H9 (cell line): Measurements from ENCODE around the gene AKR1C3. TPM values are rescaled to one million over a fixed set of nuclear protein-coding genes. Genes with fewer than 3 reads are reported as not detected.
"Not testable (repeated sequence)": the region's sequence is repeated elsewhere in the genome, so short reads cannot be mapped to it uniquely, and the experiment has no call there.

Source experiments
- DNase-seq: peaks from one replicate; pipeline ENCODE4 v3.0.0-alpha.2; 2017
- H2AFZ ChIP-seq: one replicate; pipeline ENCODE4 v1.6.1; 2013; ENCODE audit warnings: mild to moderate bottlenecking, low read length, control low read depth, moderate library complexity
- H2AK5ac ChIP-seq: 2 replicates; pipeline ENCODE4 v1.6.1; 2013; ENCODE audit warnings: low read length, control low read depth, mixed read lengths; ENCODE audit not compliant: insufficient read length
- H2BK120ac ChIP-seq: one replicate; pipeline ENCODE4 v1.6.1; 2013; ENCODE audit warnings: low read depth, mild to moderate bottlenecking, low read length, control low read depth, inconsistent platforms; ENCODE audit not compliant: poor library complexity, severe bottlenecking
- H2BK12ac ChIP-seq: 2 replicates; pipeline ENCODE4 v1.6.1; 2013; ENCODE audit warnings: low read length, control low read depth, mixed read lengths, low read depth; ENCODE audit not compliant: insufficient read length
- H2BK15ac ChIP-seq: 2 replicates; pipeline ENCODE4 v1.6.1; 2013; ENCODE audit warnings: low read depth, low read length, control low read depth
- H2BK20ac ChIP-seq: one replicate; pipeline ENCODE4 v1.6.1; 2013; ENCODE audit warnings: low read depth, mild to moderate bottlenecking, low read length, control low read depth, inconsistent platforms; ENCODE audit not compliant: poor library complexity, severe bottlenecking
- H2BK5ac ChIP-seq: 2 replicates; pipeline ENCODE4 v1.6.1; 2013; ENCODE audit warnings: low read length, control low read depth, mixed read lengths; ENCODE audit not compliant: insufficient read length
- H3K14ac ChIP-seq: 2 replicates; pipeline ENCODE4 v1.6.1; 2013; ENCODE audit warnings: low read length, control low read depth; ENCODE audit not compliant: insufficient read depth
- H3K18ac ChIP-seq: 2 replicates; pipeline ENCODE4 v1.6.1; 2013; ENCODE audit warnings: low read depth, mild to moderate bottlenecking, mixed read lengths, low read length, control low read depth; ENCODE audit not compliant: insufficient read length
- H3K23ac ChIP-seq: 2 replicates; pipeline ENCODE4 v1.6.1; 2013; ENCODE audit warnings: low read length, control low read depth, mixed read lengths, low read depth; ENCODE audit not compliant: insufficient read length
- H3K23me2 ChIP-seq: 2 replicates; pipeline ENCODE4 v1.6.1; 2013; ENCODE audit warnings: low read depth, mild to moderate bottlenecking, mixed read lengths, low read length, control low read depth; ENCODE audit not compliant: insufficient read length, poor library complexity, severe bottlenecking
- H3K27ac ChIP-seq: 2 replicates; pipeline ENCODE4 v1.5.1; 2013; ENCODE audit warnings: low read length, control low read depth, mixed read lengths, low read depth; ENCODE audit not compliant: insufficient read length
- H3K27me3 ChIP-seq: 2 replicates; pipeline ENCODE4 v1.6.1; 2013; ENCODE audit warnings: low read length, control low read depth, inconsistent platforms; ENCODE audit not compliant: insufficient read depth
- H3K4ac ChIP-seq: 2 replicates; pipeline ENCODE4 v1.6.1; 2013; ENCODE audit warnings: low read depth, mild to moderate bottlenecking, control low read depth, inconsistent platforms, low read length, moderate library complexity
- H3K4me1 ChIP-seq: 2 replicates; pipeline ENCODE4 v1.6.1; 2013; ENCODE audit warnings: low read length, control low read depth, inconsistent platforms; ENCODE audit not compliant: insufficient read depth
- H3K4me2 ChIP-seq: 2 replicates; pipeline ENCODE4 v1.6.1; 2013; ENCODE audit warnings: low read length, control low read depth, mixed read lengths; ENCODE audit not compliant: insufficient read length, insufficient read depth
- H3K56ac ChIP-seq: 2 replicates; pipeline ENCODE4 v1.6.1; 2013; ENCODE audit warnings: low read depth, mild to moderate bottlenecking, mixed read lengths, low read length, control low read depth; ENCODE audit not compliant: insufficient read length
- H3K79me1 ChIP-seq: 2 replicates; pipeline ENCODE4 v1.6.1; 2013; ENCODE audit warnings: low read depth, mild to moderate bottlenecking, moderate library complexity, low read length, control low read depth, inconsistent platforms; ENCODE audit not compliant: insufficient read depth, poor library complexity, severe bottlenecking
- H3K79me2 ChIP-seq: 2 replicates; pipeline ENCODE4 v1.6.1; 2013; ENCODE audit warnings: low read length, control low read depth, inconsistent platforms; ENCODE audit not compliant: insufficient read depth
- H3K9ac ChIP-seq: 2 replicates; pipeline ENCODE4 v1.6.1; 2013; ENCODE audit warnings: low read length, control low read depth, mixed read lengths; ENCODE audit not compliant: insufficient read length; ENCODE audit errors: extremely low read depth
- H3K9me3 ChIP-seq: one replicate; pipeline ENCODE4 v1.6.1; 2013; ENCODE audit warnings: low read depth, low read length, inconsistent platforms; ENCODE audit not compliant: control insufficient read depth
- H3T11ph ChIP-seq: one replicate; pipeline ENCODE4 v1.6.1; 2013; ENCODE audit warnings: mild to moderate bottlenecking, low read length, control low read depth, inconsistent platforms
- H4K20me1 ChIP-seq: one replicate; pipeline ENCODE4 v1.6.1; 2013; ENCODE audit not compliant: control insufficient read depth, insufficient read length, insufficient read depth
- H4K5ac ChIP-seq: 2 replicates; pipeline ENCODE4 v1.6.1; 2013; ENCODE audit warnings: low read depth, mild to moderate bottlenecking, mixed read lengths, low read length, control low read depth; ENCODE audit not compliant: insufficient read length
- H4K8ac ChIP-seq: replicated peaks from 2 replicates; pipeline ENCODE4 v1.6.1; 2013; ENCODE audit warnings: low read length, control low read depth, mixed read lengths, low read depth; ENCODE audit not compliant: insufficient read length
- H4K91ac ChIP-seq: 2 replicates; pipeline ENCODE4 v1.6.1; 2013; ENCODE audit warnings: low read depth, mild to moderate bottlenecking, moderate library complexity, mixed read lengths, low read length, control low read depth; ENCODE audit not compliant: insufficient read length
- H3K27ac Mint-ChIP-seq, 3 experiments: 2 replicates in 2 of 3; 3 replicates in 1 of 3; pipeline ENCODE4 v1.8.0; 2020 to 2021; ENCODE audit warnings: mixed read lengths in 3 of 3, mild to moderate bottlenecking in 1 of 3, moderate library complexity in 1 of 3
- H3K27me3 Mint-ChIP-seq: 2 replicates; pipeline ENCODE4 v1.8.0; 2021; ENCODE audit warnings: low read depth, mild to moderate bottlenecking, moderate library complexity, mixed read lengths
- H3K36me3 Mint-ChIP-seq, 3 experiments: 2 replicates in 2 of 3; 3 replicates in 1 of 3; pipeline ENCODE4 v1.8.0; 2020 to 2021; ENCODE audit warnings: low read depth in 3 of 3, mixed read lengths in 3 of 3; ENCODE audit not compliant: insufficient read depth in 1 of 3
- H3K4me1 Mint-ChIP-seq, 2 experiments: 2 replicates each; pipeline ENCODE4 v1.8.0; 2020; ENCODE audit warnings: mixed read lengths in 2 of 2
- H3K4me3 Mint-ChIP-seq, 2 experiments: 2 replicates in 1 of 2; 3 replicates in 1 of 2; pipeline ENCODE4 v1.8.0; 2020 to 2021; ENCODE audit warnings: mild to moderate bottlenecking in 2 of 2, mixed read lengths in 2 of 2, moderate library complexity in 1 of 2
- H3K9me3 Mint-ChIP-seq, 2 experiments: 2 replicates in 1 of 2; 3 replicates in 1 of 2; pipeline ENCODE4 v1.8.0; 2020; ENCODE audit warnings: mild to moderate bottlenecking in 2 of 2, mixed read lengths in 2 of 2, moderate library complexity in 1 of 2
- WGBS: extraction: QIAGEN DNeasy Blood & Tissue Kit; methylation state at CpG from one replicate; pipeline ENCODE4 v1.1.7; 2013; ENCODE audit warnings: missing lambda C conversion rate, low lambda C conversion rate, mixed read lengths; ENCODE audit not compliant: insufficient read length; ENCODE audit errors: extremely low coverage; 5-methylcytosine and 5-hydroxymethylcytosine counted together
- total RNA-seq: library from RNA; stranded (reverse); gene quantifications from 2 replicates; pipeline ENCODE4 v1.2.1, GENCODE V29; 2021
- TF ChIP-seq, protein P1 (sequence below): fragments of 200-600 bp; sonication (generic); conservative IDR thresholded peaks from 3 replicates; pipeline ENCODE4 v1.8.0; 2021; ENCODE audit warnings: antibody characterized with exemption, mild to moderate bottlenecking

Gene AKR1C3
- total RNA-seq, 1 experiment from 2014 or later: 2.1 TPM

DNA sequence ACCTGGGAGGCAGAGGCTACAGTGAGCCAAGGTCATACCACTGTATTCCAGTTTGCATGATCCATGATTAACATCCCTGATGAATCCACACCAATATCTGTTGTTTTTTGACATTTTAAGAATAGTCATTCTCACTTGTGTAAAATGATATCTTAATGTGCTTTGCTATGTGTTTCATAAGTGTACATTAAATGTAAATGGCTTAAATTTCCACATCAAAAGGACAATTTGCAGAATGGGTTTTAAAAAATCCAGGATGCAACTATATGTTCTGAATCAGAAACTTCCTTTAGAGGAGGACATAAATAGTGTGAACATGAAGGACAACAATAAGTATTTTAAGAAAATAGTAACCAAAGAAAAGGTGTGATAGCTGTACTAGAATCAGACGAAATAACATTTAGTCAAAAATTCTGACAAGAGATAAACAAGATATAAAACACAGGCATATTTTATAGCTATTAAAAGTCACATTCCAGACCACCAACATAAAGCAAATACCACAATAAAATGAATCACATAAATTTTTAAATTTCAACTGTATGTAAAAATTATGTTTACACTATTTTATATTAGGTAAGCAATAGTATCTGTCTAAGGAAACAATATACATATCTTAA is 42.4 kb downstream of the AKR1C3 start:
- no peaks in the 10 kb centered on the region for H3K79me2 ChIP-seq
- peaks cover 71 to 85% of the 10 kb centered on the region in 2 experiments for H3K9me3 Mint-ChIP-seq

DNA sequence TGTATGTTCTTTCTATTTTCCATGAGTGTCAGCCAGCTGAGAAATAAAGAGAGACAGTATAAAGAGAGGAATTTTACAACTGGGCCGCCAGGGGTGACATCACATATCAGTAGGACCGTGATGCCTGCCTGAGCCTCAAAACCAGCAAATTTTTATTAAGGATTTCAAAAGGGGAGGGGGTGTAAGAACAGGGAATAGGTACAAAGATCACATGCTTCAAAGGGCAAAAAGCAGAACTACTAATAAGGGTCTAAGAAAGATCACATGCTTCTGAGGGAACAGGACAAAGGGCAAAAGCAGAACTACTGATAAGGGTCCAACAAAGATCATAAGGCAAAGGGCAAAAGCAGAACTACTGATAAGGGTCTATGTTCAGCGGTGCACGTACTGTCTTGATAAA is 43.5 kb downstream of the AKR1C3 start:
- not testable (repeated sequence) for H3K4ac ChIP-seq, H4K8ac ChIP-seq, H2AK5ac ChIP-seq, H3T11ph ChIP-seq, H2BK20ac ChIP-seq, DNase-seq, H3K18ac ChIP-seq, H3K27ac ChIP-seq, H3K79me1 ChIP-seq, H2BK12ac ChIP-seq, H3K4me1 ChIP-seq, H3K14ac ChIP-seq, H3K36me3 Mint-ChIP-seq, H3K4me1 Mint-ChIP-seq, H3K4me2 ChIP-seq, H2AFZ ChIP-seq, H3K27me3 Mint-ChIP-seq, H3K27ac Mint-ChIP-seq, H3K56ac ChIP-seq, H3K9ac ChIP-seq, H4K20me1 ChIP-seq, H2BK15ac ChIP-seq, H3K4me3 Mint-ChIP-seq, H2BK5ac ChIP-seq, H3K23ac ChIP-seq, H3K23me2 ChIP-seq, H3K27me3 ChIP-seq, H3K9me3 ChIP-seq, H2BK120ac ChIP-seq, H4K91ac ChIP-seq, H3K79me2 ChIP-seq, H4K5ac ChIP-seq
- WGBS: no CpG with 5 or more reads among the region's 4 CpGs
- H3K9me3 Mint-ChIP-seq: peaks cover 78 to 84% of the 10 kb centered on the region in 2 experiments

More for the DNA sequence above, 42.4 kb downstream of the AKR1C3 start:
- no peak overlapping the region for H3K9ac ChIP-seq
- no peaks in the 10 kb centered on the region for H3K9me3 ChIP-seq
- TF ChIP-seq, protein P1, sequence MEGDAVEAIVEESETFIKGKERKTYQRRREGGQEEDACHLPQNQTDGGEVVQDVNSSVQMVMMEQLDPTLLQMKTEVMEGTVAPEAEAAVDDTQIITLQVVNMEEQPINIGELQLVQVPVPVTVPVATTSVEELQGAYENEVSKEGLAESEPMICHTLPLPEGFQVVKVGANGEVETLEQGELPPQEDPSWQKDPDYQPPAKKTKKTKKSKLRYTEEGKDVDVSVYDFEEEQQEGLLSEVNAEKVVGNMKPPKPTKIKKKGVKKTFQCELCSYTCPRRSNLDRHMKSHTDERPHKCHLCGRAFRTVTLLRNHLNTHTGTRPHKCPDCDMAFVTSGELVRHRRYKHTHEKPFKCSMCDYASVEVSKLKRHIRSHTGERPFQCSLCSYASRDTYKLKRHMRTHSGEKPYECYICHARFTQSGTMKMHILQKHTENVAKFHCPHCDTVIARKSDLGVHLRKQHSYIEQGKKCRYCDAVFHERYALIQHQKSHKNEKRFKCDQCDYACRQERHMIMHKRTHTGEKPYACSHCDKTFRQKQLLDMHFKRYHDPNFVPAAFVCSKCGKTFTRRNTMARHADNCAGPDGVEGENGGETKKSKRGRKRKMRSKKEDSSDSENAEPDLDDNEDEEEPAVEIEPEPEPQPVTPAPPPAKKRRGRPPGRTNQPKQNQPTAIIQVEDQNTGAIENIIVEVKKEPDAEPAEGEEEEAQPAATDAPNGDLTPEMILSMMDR: no peak
- no peak overlapping the region for H4K5ac ChIP-seq
- no peak overlapping the region for H2BK5ac ChIP-seq
- H3K27me3 ChIP-seq: no peaks in the 10 kb centered on the region
- DNase-seq: no peak
- no peak overlapping the region for H3K27ac ChIP-seq
- H3T11ph ChIP-seq: no peak overlapping the region
- no peak overlapping the region for H2BK120ac ChIP-seq
- H2BK20ac ChIP-seq: no peak overlapping the region
- no peak overlapping the region for H4K91ac ChIP-seq
- H3K23me2 ChIP-seq: no peaks in the 10 kb centered on the region
- no peaks in the 10 kb centered on the region for H3K4me1 ChIP-seq
- no peak overlapping the region for H3K4ac ChIP-seq
- Mint-ChIP-seq H3K36me3 (peaks cover 5 to 9% (median 7%) of the 10 kb centered on the region in 3 experiments; a peak in 5 of 7 replicates), H3K4me1 (no peaks in the 10 kb centered on the region), H3K27ac (no peak overlapping the region), H3K27me3 (no peaks in the 10 kb centered on the region; the same call in 1 of the 2 replicates), H3K4me3 (no peak overlapping the region)
- no peak overlapping the region for H3K4me2 ChIP-seq
- no CpG with 5 or more reads among the region's 1 CpG for WGBS
- no peak overlapping the region for H3K14ac ChIP-seq
- H4K20me1 ChIP-seq: no peaks in the 10 kb centered on the region
- H4K8ac ChIP-seq: no peak overlapping the region
- no peak overlapping the region for H2BK15ac ChIP-seq
- H2AFZ ChIP-seq: no peak overlapping the region
- H3K18ac ChIP-seq: no peak overlapping the region
- no peaks in the 10 kb centered on the region for H3K79me1 ChIP-seq
- no peak overlapping the region for H2AK5ac ChIP-seq
- H2BK12ac ChIP-seq: no peak overlapping the region
- no peak overlapping the region for H3K23ac ChIP-seq
- no peak overlapping the region for H3K56ac ChIP-seq
